ENCODE data around the gene SRRM1.
"Not testable (repeated sequence)": the region's sequence is repeated elsewhere in the genome, so short reads cannot be mapped to it uniquely, and the experiment has no call there.

- not testable (repeated sequence) for TF ChIP-seq CTCF (conservative IDR thresholded peaks at IDR 0.05); EZH2 (IDR thresholded peaks at IDR 0.05; ENCODE audit: low read depth)
These were observed 54.4 kb downstream of the SRRM1 start for GRCh38 chr1:24697453-24698001.
